ENCODE results near the gene SCRN1. TPM values are rescaled to one million over a fixed set of nuclear protein-coding genes. Genes with fewer than 3 reads are reported as not detected.

Gene SCRN1
- total RNA-seq, 2 experiments from 2014 or later: 3.5 to 4.9 TPM

GRCh38 chr7:30026229-30027064 is 36.8 kb upstream of the SCRN1 start, which contains the start of gene FKBP14:
FKBP14 (minus strand) TSS chr7:30026702; CDS start chr7:30026508, 194 bp downstream.
- Mint-ChIP-seq H3K36me3 (peaks cover 1% of the 10 kb centered on the region), H3K9me3 (ENCODE audit: low read depth) (no peaks in the 10 kb centered on the region), H3K4me3 (peak within 1 kb of the TSS; percentile 93), H3K27me3 (no peaks in the 10 kb centered on the region), H3K27ac (peak within 1 kb of the TSS; percentile 89), H3K4me1 (peaks cover 26% of the 10 kb centered on the region)
- CTCF ChIA-PET: interaction anchor here (1.2 to 1.5 kb wide), 2 partner anchors 35 to 70 kb away, joined by 6 to 7 read pairs; no protein-coding TSS in a partner anchor
- peak; percentile 86 for ATAC-seq
- DNase-seq: peak; percentile 96

DNA sequence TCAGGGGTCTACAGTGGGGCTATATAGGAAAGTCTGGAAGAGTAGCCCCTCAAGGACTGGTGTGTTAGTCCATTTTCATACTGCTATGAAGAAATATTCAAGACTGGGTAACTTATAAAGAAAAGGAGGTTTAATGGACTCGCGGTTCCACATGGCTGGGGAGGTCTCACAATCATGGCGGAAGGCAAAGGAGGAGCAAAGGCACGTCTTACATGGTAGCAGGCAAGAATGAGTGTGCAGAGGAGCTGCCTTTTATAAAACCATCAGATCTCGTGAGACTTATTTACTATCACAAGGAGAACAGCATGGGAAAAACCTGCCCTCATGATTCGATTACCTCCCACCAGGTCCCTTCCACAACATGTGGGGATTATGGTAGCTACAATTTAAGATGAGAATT is 33.9 kb upstream of the SCRN1 start:
- ATAC-seq: no peak
- no peak for DNase-seq
- CTCF ChIA-PET: no interaction called here
- no peaks in the 10 kb centered on the region for H3K27me3 Mint-ChIP-seq
- no peak overlapping the region for H3K4me3 Mint-ChIP-seq
- H3K36me3 Mint-ChIP-seq: peaks cover 1% of the 10 kb centered on the region
- no peaks in the 10 kb centered on the region for H3K9me3 Mint-ChIP-seq (ENCODE audit: low read depth)
- H3K27ac Mint-ChIP-seq: no peak overlapping the region
- H3K4me1 Mint-ChIP-seq: peaks cover 28% of the 10 kb centered on the region

- CTCF ChIA-PET: no interaction called here
- Mint-ChIP-seq H3K9me3 (ENCODE audit: low read depth) (no peaks in the 10 kb centered on the region), H3K4me1 (peaks cover 28% of the 10 kb centered on the region), H3K27me3 (no peaks in the 10 kb centered on the region), H3K27ac (no peak overlapping the region), H3K36me3 (peaks cover 5% of the 10 kb centered on the region), H3K4me3 (no peak overlapping the region)
- DNase-seq: no peak
- no peak for ATAC-seq
Measured at GRCh38 chr7:30022991-30023390, 33.4 kb upstream of the SCRN1 start.

DNA sequence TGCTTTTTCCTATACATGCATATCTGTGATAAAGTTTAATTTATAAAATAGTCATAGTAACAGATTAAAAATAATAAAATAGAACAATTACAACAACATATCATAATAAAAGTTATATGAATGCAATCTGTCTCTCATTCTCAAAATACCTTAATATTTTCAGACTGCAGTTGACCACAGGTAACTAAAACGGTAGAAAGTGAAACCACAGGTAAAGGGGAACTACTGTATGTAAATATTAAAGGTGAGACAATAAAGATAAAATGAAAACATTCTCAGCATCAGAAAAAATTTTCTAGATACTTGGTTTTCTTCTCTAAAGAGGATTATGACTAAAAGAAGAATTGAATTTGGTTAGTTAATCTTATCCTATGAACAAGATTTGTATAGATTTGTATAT is 30.9 kb upstream of the SCRN1 start:
- no peak overlapping the region for H3K27ac Mint-ChIP-seq
- peaks cover 24% of the 10 kb centered on the region for H3K4me1 Mint-ChIP-seq
- DNase-seq (no peak), ATAC-seq (no peak)
- no peak overlapping the region for H3K4me3 Mint-ChIP-seq
- H3K9me3 Mint-ChIP-seq (ENCODE audit: low read depth): no peaks in the 10 kb centered on the region
- peaks cover 5% of the 10 kb centered on the region for H3K36me3 Mint-ChIP-seq
- no peaks in the 10 kb centered on the region for H3K27me3 Mint-ChIP-seq
- CTCF ChIA-PET: interaction anchor here (1.0 kb wide), 1 partner anchor 41 kb away, joined by 4 read pairs; no protein-coding TSS in a partner anchor

- DNase-seq: no peak
- Mint-ChIP-seq H3K4me1 (peaks cover 18% of the 10 kb centered on the region), H3K27me3 (no peaks in the 10 kb centered on the region), H3K36me3 (peaks cover 5% of the 10 kb centered on the region), H3K4me3 (no peak overlapping the region), H3K9me3 (ENCODE audit: low read depth) (no peaks in the 10 kb centered on the region), H3K27ac (no peak overlapping the region)
- CTCF ChIA-PET: no interaction called here
- no peak for ATAC-seq
Measured at GRCh38 chr7:30019960-30020359, 30.4 kb upstream of the SCRN1 start.

DNA sequence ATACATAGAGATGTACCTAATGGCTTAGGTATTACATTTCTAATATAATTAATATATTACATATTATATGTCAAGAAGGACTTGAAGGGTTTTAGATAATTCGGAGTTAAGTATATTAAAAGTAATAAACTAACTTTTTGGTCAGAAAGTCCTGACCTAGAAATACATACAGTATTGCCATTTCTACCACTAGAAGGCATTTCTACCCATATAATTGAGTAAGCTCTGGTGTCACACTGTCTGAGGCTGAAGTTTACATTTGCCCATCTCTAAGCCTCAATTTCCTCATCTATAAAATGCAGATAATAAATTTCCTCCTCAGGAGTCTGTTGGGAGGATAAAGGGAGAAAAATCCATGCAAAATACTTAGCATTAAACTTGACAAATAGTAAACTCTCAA is 29.8 kb upstream of the SCRN1 start:
- Mint-ChIP-seq H3K27me3 (no peaks in the 10 kb centered on the region), H3K4me1 (peaks cover 13% of the 10 kb centered on the region), H3K9me3 (ENCODE audit: low read depth) (no peaks in the 10 kb centered on the region), H3K36me3 (peaks cover 8% of the 10 kb centered on the region), H3K4me3 (no peak overlapping the region), H3K27ac (no peak overlapping the region)
- no peak for ATAC-seq
- CTCF ChIA-PET: no interaction called here
- DNase-seq: no peak

DNA sequence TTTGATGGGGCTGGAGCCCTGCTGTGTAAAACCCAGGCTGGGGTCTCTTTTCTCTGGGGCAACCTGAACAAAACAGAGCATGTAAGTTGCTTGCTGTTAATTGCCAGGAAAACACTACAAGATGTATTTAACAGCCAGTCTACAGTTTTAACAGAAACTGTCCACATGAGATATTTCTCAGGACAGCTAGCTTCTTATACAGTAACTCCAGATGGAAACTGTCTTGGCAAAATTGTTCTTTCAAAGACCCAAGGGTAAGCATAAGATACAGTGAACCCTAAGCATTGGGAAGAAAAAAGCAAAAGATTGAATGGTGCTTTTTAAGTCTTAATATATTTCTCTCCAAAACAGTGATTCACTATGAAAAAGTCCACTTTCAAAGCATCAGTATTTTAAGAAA is 28.9 kb upstream of the SCRN1 start:
- Mint-ChIP-seq H3K4me1 (peaks cover 6% of the 10 kb centered on the region), H3K27me3 (no peaks in the 10 kb centered on the region), H3K9me3 (ENCODE audit: low read depth) (no peaks in the 10 kb centered on the region), H3K4me3 (no peak overlapping the region), H3K27ac (no peak overlapping the region), H3K36me3 (peaks cover 8% of the 10 kb centered on the region)
- no peak for ATAC-seq
- CTCF ChIA-PET: no interaction called here
- no peak for DNase-seq

DNA sequence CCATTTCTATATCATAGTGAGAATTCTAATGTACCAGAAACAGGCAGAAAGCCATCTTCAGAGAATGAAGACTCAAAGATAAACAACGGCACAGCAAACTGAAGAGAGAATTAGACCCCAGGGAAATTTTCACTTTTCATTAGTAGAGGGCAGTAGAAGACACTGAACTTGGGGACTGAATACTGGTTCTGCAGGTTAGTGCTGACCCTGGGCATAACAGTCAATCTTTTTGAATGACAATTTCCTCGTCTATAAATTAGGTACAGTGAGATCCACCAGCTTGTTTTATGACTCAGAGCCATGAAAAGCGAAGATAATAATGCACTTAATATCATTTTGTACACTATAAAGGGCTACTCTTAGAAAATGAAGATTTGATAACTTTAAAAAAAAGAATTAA is 23.2 kb upstream of the SCRN1 start:
- H3K9me3 Mint-ChIP-seq (ENCODE audit: low read depth): no peaks in the 10 kb centered on the region
- DNase-seq (no peak), ATAC-seq (no peak)
- H3K27ac Mint-ChIP-seq: no peak overlapping the region
- CTCF ChIA-PET: no interaction called here
- H3K4me1 Mint-ChIP-seq: no peaks in the 10 kb centered on the region
- peaks cover 8% of the 10 kb centered on the region for H3K36me3 Mint-ChIP-seq
- H3K4me3 Mint-ChIP-seq: no peak overlapping the region
- H3K27me3 Mint-ChIP-seq: no peaks in the 10 kb centered on the region

GRCh38 chr7:30010021-30010420 is 20.4 kb upstream of the SCRN1 start:
- Mint-ChIP-seq H3K4me1 (no peaks in the 10 kb centered on the region), H3K27ac (no peak overlapping the region), H3K36me3 (peaks cover 8% of the 10 kb centered on the region), H3K9me3 (ENCODE audit: low read depth) (no peaks in the 10 kb centered on the region), H3K4me3 (no peak overlapping the region), H3K27me3 (peaks cover 3% of the 10 kb centered on the region)
- ATAC-seq: no peak
- CTCF ChIA-PET: no interaction called here
- DNase-seq: no peak

GRCh38 chr7:30005464-30005863 is 15.9 kb upstream of the SCRN1 start:
- Mint-ChIP-seq H3K9me3 (ENCODE audit: low read depth) (no peaks in the 10 kb centered on the region), H3K36me3 (no peaks in the 10 kb centered on the region), H3K27ac (no peak overlapping the region), H3K27me3 (peaks cover 13% of the 10 kb centered on the region), H3K4me1 (no peaks in the 10 kb centered on the region), H3K4me3 (no peak overlapping the region)
- ATAC-seq: no peak
- DNase-seq: no peak
- CTCF ChIA-PET: no interaction called here

DNA sequence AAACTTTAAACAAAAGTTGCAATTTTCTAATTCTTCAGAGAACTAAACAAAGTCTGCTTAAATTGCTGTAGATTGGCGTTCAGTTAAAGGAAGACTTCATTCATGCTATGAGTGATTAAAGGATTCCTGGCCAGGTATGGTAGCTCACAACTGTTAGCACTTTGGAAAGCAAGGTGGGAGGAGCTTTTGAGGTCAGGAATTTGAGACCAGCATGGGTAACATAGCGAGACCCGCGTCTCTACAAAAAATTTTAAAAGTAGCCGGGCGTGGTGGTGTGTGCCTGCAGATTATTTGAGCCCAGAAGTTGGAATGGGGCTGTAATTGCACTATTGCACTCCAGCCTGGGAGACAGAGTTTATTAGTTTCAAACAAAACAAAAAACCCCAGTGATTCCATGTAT is 13.5 kb upstream of the SCRN1 start:
- Mint-ChIP-seq H3K9me3 (ENCODE audit: low read depth) (peaks cover 2% of the 10 kb centered on the region), H3K4me1 (no peaks in the 10 kb centered on the region), H3K27me3 (peaks cover 32% of the 10 kb centered on the region), H3K36me3 (no peaks in the 10 kb centered on the region), H3K27ac (no peak overlapping the region), H3K4me3 (no peak overlapping the region)
- no peak for ATAC-seq
- CTCF ChIA-PET: no interaction called here
- no peak for DNase-seq

DNA sequence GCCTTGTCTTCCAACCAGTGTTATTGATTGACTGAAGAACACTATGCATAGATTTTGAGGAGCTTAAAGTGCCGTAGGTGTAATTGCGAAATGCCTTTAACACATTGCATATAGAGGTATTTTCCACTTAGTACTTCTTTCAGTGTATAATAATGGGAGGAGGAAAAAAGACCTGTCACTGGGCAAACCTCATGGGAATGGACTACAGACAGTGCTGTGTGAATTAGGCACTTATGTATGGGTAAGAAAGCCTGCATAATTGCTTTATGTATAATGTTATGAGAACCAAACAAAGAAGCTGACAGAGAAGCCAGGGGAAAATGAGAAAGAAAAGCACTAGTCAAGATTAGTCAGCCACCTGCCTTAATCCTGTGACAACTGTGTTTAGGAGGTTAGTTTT is 12.4 kb upstream of the SCRN1 start:
- H3K4me1 Mint-ChIP-seq: no peaks in the 10 kb centered on the region
- CTCF ChIA-PET: no interaction called here
- H3K36me3 Mint-ChIP-seq: peaks cover 3% of the 10 kb centered on the region
- peaks cover 43% of the 10 kb centered on the region for H3K27me3 Mint-ChIP-seq
- H3K27ac Mint-ChIP-seq: no peak overlapping the region
- H3K4me3 Mint-ChIP-seq: no peak overlapping the region
- no peak for DNase-seq
- peaks cover 2% of the 10 kb centered on the region for H3K9me3 Mint-ChIP-seq (ENCODE audit: low read depth)
- ATAC-seq: no peak

DNA sequence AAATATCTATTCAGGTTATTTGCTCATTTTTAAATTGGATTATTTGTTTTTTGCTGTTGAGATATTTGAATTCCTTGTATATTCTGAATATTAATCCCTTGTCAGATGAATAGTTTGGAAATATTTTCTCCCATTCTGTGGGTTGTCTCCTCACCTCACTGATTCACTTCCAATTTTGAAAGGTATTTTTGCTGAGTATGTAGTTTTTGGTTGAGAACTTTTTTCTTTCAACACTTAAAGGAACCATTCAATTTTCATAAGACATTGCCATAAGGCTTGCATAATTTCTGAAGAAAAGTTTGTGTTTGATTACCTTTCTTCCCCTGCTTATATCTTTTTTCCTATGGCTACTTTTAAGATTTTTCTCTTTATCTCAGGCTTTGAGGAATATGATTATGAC is 8.9 kb upstream of the SCRN1 start:
- peaks cover 52% of the 10 kb centered on the region for H3K27me3 Mint-ChIP-seq
- ATAC-seq: no peak
- peaks cover 5% of the 10 kb centered on the region for H3K9me3 Mint-ChIP-seq (ENCODE audit: low read depth)
- CTCF ChIA-PET: no interaction called here
- no peak overlapping the region for H3K4me3 Mint-ChIP-seq
- H3K36me3 Mint-ChIP-seq: peaks cover 3% of the 10 kb centered on the region
- no peak overlapping the region for H3K27ac Mint-ChIP-seq
- H3K4me1 Mint-ChIP-seq: no peaks in the 10 kb centered on the region
- no peak for DNase-seq

- Mint-ChIP-seq H3K27me3 (peaks cover 62% of the 10 kb centered on the region), H3K4me3 (no peak overlapping the region), H3K27ac (no peak overlapping the region), H3K4me1 (no peaks in the 10 kb centered on the region), H3K36me3 (peaks cover 3% of the 10 kb centered on the region), H3K9me3 (ENCODE audit: low read depth) (peaks cover 5% of the 10 kb centered on the region)
- CTCF ChIA-PET: no interaction called here
- DNase-seq (no peak), ATAC-seq (no peak)
Measured at GRCh38 chr7:29996321-29996720, 6.7 kb upstream of the SCRN1 start.
